ENCODE data around the gene WDFY3.

GRCh38 chr4:84879651-84880200 is 86.8 kb downstream of the WDFY3 start:
- no peak for TF ChIP-seq CTCF (IDR thresholded peaks at IDR 0.05)
- TF ChIP-seq POLR2A (IDR thresholded peaks at IDR 0.05), result no peak
